Activated CD4-positive, CD25-positive, alpha-beta regulatory T cell treated with anti-CD3 and anti-CD28 coated beads, Interleukin-2, amount 50 U/mL, for 72 hours (primary cell): Measurements from ENCODE around the gene SLC9A7.

Experiments used
- DNase-seq: peaks from one replicate; pipeline ENCODE4 v3.0.0; 2021

Gene SLC9A7

DNA sequence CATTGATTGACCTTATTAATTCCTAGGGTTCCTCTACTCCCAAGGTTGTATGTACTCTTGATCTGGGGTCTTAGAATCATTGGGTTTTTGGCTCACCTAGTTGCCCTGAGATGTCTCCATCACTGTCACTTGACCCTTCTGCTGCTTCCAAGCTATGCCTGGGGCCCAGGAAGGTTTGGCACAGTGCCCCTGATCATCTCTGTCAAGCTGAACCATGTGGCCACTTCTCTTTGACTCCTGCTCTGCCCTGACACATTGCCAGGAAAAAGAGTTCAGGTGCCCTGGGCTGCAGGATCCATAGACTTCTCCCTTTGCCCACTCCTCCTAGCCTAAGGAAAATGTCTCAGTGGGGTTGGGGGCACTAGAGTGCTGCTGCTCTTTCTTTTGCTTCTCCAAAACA, 189.3 kb downstream of the SLC9A7 start:
- DNase-seq = no peak

DNA sequence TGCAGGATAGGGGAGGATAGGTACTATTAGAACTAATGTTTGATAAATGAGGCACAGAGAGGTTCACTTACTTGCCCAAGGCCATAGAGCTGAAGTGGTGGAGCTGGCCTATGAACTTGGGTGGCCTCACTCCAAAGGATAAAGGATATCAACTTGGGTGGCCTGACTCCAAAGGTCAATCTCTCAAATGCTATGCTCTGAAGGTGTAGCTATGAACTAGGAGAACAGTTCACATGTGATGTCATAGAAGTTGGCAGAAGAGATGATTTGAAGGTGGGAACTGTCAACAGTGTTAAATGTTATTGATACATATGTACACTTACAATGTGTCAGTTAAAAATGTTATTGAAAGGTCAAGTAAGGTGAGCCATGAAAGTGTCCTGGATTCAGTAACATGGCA, 191.5 kb downstream of the SLC9A7 start:
- DNase-seq = no peak

DNA sequence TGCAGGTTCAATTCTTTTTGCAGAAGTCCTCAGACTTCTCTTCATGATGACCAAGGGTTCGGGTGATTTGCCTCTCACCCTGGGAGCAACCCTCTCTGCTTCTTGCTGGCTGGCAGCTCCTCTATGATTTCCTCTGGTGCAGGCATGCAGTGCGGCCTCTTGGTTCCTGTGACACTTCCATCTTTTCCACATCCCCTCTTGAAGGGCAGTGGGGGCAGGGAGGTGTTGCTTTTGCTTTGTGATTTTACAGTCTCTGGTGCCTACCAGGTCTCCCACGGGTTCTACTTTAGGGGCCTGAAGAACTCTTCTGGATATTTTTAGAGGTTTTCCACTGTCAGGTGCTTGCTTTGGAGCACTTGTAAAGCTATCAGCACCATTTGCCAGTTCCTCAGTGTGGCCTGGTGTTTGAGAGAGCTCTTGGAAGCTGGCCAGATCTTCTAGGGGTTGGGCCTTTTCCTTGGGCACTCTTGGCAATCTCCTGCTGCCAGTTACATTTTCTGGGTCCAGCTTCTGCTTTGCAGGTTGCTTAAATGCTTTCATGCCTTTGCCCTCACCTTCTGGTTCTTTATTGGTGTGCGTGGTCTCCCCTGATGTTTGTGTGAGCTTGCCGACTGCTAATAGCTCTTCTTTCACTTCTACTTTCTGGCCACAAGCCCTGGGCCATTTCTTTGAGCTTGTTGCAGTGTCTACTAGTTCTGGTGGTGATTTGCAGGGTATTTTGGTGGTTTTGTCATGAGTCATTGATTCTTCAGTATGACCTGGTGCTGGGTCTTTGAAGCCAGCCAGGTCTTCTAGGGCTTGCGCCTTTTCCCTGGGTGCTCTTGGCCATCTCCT, 196.9 kb downstream of the SLC9A7 start:
- no peak for DNase-seq

DNA sequence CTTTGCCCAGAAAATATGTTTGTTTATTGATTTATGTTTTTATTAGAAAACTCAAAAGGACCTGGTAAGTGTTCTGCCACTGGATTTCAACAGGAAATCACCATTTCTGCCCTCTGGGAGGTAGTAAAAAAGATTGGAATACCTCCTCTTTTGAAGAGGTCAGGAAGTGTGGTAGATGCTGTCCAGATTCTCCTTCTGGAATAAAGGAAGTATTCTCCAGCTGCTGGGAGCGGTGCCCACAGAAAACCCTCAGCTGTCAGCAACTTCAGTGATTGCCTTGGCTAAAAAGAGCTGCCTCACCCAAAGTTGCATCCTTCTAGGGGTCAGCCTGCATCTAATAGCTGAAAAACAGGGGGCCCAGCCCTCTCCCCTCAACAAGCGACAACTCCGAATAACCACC, 199.9 kb downstream of the SLC9A7 start:
- no peak for DNase-seq

GRCh38 chrX:46554942-46555341, 204.0 kb downstream of the SLC9A7 start:
- no peak for DNase-seq

- DNase-seq = no peak
Measured at GRCh38 chrX:46553935-46554334, 205.0 kb downstream of the SLC9A7 start.

DNA sequence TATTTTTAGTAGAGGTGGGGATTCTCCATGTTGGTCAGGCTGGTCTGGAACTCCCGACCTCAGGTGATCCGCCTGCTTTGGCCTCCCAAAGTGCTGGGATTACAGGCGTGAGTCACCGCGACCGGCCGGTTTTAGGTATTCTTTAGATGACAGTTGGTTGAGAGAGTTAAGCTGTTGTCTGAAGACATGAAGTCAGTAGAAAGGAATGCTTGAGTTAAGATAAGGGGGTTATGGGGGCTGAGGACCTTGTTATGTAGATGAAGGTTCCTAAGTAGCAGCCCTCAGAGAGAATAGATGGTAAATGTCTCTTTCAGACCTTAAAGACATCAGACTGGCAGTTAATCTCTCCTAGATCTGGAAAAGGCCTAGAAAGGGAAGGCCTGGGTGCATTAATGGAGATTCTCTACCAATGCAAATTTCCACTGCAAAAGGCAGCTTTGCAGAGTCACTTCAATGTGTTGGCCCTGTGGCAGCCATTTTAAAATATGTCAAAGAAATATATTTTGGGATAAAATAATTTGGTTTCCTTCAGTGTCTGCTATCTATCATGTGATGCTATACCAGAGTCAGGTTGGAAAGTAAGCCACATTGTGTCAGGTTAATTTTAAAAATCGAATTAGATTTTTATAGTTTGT, 207.3 kb downstream of the SLC9A7 start:
- DNase-seq = no peak

DNA sequence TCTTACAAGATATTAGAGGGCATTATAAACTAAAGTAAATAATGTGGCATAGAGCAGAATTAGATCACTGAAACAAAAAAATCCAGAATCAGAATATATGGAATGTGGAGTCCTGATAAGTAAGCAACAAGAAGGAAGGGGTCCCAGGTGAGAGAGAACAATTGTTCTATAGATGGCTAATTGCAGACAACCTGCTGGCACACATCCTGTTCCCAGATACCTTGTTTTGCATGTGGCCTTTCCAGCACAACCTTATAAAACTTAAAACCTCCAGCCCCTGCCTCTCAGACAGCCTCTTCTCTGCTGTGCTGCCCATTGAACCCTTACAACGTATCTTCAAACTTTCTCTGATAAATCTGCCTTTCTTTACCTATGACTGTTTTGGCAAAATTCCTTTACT, 209.0 kb downstream of the SLC9A7 start:
- DNase-seq = no peak
